Measurements from ENCODE around the gene MMD2.

The MMD2 gene

GRCh38 chr7:4943297-4943696, 15.7 kb downstream of the MMD2 start:
- Mint-ChIP-seq H3K27me3 (ENCODE audit: low read depth) (no peaks in the 10 kb centered on the region), H3K4me3 (no peak overlapping the region), H3K36me3 (ENCODE audit: low read depth) (no peaks in the 10 kb centered on the region), H3K4me1 (ENCODE audit: low read depth) (no peaks in the 10 kb centered on the region), H3K27ac (no peak overlapping the region), H3K9me3 (no peaks in the 10 kb centered on the region)
- no peak for DNase-seq (ENCODE audit: low spot score)

- Mint-ChIP-seq H3K4me1 (ENCODE audit: low read depth) (no peaks in the 10 kb centered on the region), H3K9me3 (no peaks in the 10 kb centered on the region), H3K36me3 (ENCODE audit: low read depth) (no peaks in the 10 kb centered on the region), H3K27me3 (ENCODE audit: low read depth) (no peaks in the 10 kb centered on the region), H3K27ac (no peak overlapping the region), H3K4me3 (no peak overlapping the region)
- DNase-seq (ENCODE audit: low spot score), result no peak
Measured at GRCh38 chr7:4939971-4940728, 18.8 kb downstream of the MMD2 start.

- Mint-ChIP-seq H3K4me1 (ENCODE audit: low read depth) (no peaks in the 10 kb centered on the region), H3K36me3 (ENCODE audit: low read depth) (no peaks in the 10 kb centered on the region), H3K4me3 (no peak overlapping the region), H3K9me3 (no peaks in the 10 kb centered on the region), H3K27ac (no peak overlapping the region), H3K27me3 (ENCODE audit: low read depth) (no peaks in the 10 kb centered on the region)
- no peak for DNase-seq (ENCODE audit: low spot score)
Measured at GRCh38 chr7:4937411-4937810, 21.6 kb downstream of the MMD2 start.

GRCh38 chr7:4934419-4935025, 24.5 kb downstream of the MMD2 start:
- H3K27me3 Mint-ChIP-seq (ENCODE audit: low read depth), result no peaks in the 10 kb centered on the region
- H3K9me3 Mint-ChIP-seq, result no peaks in the 10 kb centered on the region
- no peak overlapping the region for H3K4me3 Mint-ChIP-seq
- DNase-seq (ENCODE audit: low spot score), result no peak
- H3K27ac Mint-ChIP-seq, result no peak overlapping the region
- no peaks in the 10 kb centered on the region for H3K4me1 Mint-ChIP-seq (ENCODE audit: low read depth)
- H3K36me3 Mint-ChIP-seq (ENCODE audit: low read depth), result no peaks in the 10 kb centered on the region

- Mint-ChIP-seq H3K27ac (no peak overlapping the region), H3K4me1 (ENCODE audit: low read depth) (no peaks in the 10 kb centered on the region), H3K4me3 (no peak overlapping the region), H3K36me3 (ENCODE audit: low read depth) (no peaks in the 10 kb centered on the region), H3K27me3 (ENCODE audit: low read depth) (no peaks in the 10 kb centered on the region), H3K9me3 (no peaks in the 10 kb centered on the region)
- no peak for DNase-seq (ENCODE audit: low spot score)
Measured at GRCh38 chr7:4931943-4932342, 27.0 kb downstream of the MMD2 start.

GRCh38 chr7:4929005-4929404, 30.0 kb downstream of the MMD2 start:
- no peak overlapping the region for H3K27ac Mint-ChIP-seq
- no peaks in the 10 kb centered on the region for H3K36me3 Mint-ChIP-seq (ENCODE audit: low read depth)
- no peak overlapping the region for H3K4me3 Mint-ChIP-seq
- no peak for DNase-seq (ENCODE audit: low spot score)
- no peaks in the 10 kb centered on the region for H3K4me1 Mint-ChIP-seq (ENCODE audit: low read depth)
- no peaks in the 10 kb centered on the region for H3K27me3 Mint-ChIP-seq (ENCODE audit: low read depth)
- no peaks in the 10 kb centered on the region for H3K9me3 Mint-ChIP-seq

- no peak for DNase-seq (ENCODE audit: low spot score)
- Mint-ChIP-seq H3K9me3 (no peaks in the 10 kb centered on the region), H3K27ac (no peak overlapping the region), H3K27me3 (ENCODE audit: low read depth) (no peaks in the 10 kb centered on the region), H3K4me1 (ENCODE audit: low read depth) (no peaks in the 10 kb centered on the region), H3K36me3 (ENCODE audit: low read depth) (no peaks in the 10 kb centered on the region), H3K4me3 (no peak overlapping the region)
Measured at GRCh38 chr7:4928445-4928844, 30.5 kb downstream of the MMD2 start.

- peaks cover 4% of the 10 kb centered on the region for H3K9me3 Mint-ChIP-seq
- no peaks in the 10 kb centered on the region for H3K4me1 Mint-ChIP-seq (ENCODE audit: low read depth)
- H3K4me3 Mint-ChIP-seq, result no peak overlapping the region
- H3K27me3 Mint-ChIP-seq (ENCODE audit: low read depth), result no peaks in the 10 kb centered on the region
- no peak for DNase-seq (ENCODE audit: low spot score)
- no peak overlapping the region for H3K27ac Mint-ChIP-seq
- H3K36me3 Mint-ChIP-seq (ENCODE audit: low read depth), result no peaks in the 10 kb centered on the region
Measured at GRCh38 chr7:4919969-4920766, 38.8 kb downstream of the MMD2 start.

- Mint-ChIP-seq H3K36me3 (ENCODE audit: low read depth) (no peaks in the 10 kb centered on the region), H3K4me3 (no peak overlapping the region), H3K27ac (no peak overlapping the region), H3K9me3 (peaks cover 4% of the 10 kb centered on the region), H3K27me3 (ENCODE audit: low read depth) (no peaks in the 10 kb centered on the region), H3K4me1 (ENCODE audit: low read depth) (no peaks in the 10 kb centered on the region)
- no peak for DNase-seq (ENCODE audit: low spot score)
Measured at GRCh38 chr7:4916113-4916512, 42.9 kb downstream of the MMD2 start.

GRCh38 chr7:4911111-4911828, 47.7 kb downstream of the MMD2 start:
- DNase-seq (ENCODE audit: low spot score), result no peak
- no peak overlapping the region for H3K4me3 Mint-ChIP-seq
- H3K27me3 Mint-ChIP-seq (ENCODE audit: low read depth), result no peaks in the 10 kb centered on the region
- no peak overlapping the region for H3K27ac Mint-ChIP-seq
- H3K9me3 Mint-ChIP-seq, result no peaks in the 10 kb centered on the region
- H3K36me3 Mint-ChIP-seq (ENCODE audit: low read depth), result no peaks in the 10 kb centered on the region
- H3K4me1 Mint-ChIP-seq (ENCODE audit: low read depth), result no peaks in the 10 kb centered on the region

GRCh38 chr7:4906682-4907081, 52.3 kb downstream of the MMD2 start:
- H3K27me3 Mint-ChIP-seq (ENCODE audit: low read depth), result no peaks in the 10 kb centered on the region
- H3K4me1 Mint-ChIP-seq (ENCODE audit: low read depth), result no peaks in the 10 kb centered on the region
- H3K27ac Mint-ChIP-seq, result no peak overlapping the region

GRCh38 chr7:4905171-4905570, 53.8 kb downstream of the MMD2 start:
- Mint-ChIP-seq H3K9me3 (no peaks in the 10 kb centered on the region), H3K4me1 (ENCODE audit: low read depth) (no peaks in the 10 kb centered on the region), H3K27me3 (ENCODE audit: low read depth) (no peaks in the 10 kb centered on the region), H3K36me3 (ENCODE audit: low read depth) (no peaks in the 10 kb centered on the region), H3K4me3 (no peak overlapping the region), H3K27ac (no peak overlapping the region)
- no peak for DNase-seq (ENCODE audit: low spot score)

More at GRCh38 chr7:4906682-4907081, 52.3 kb downstream of the MMD2 start:
- Mint-ChIP-seq H3K4me3 (no peak overlapping the region), H3K9me3 (no peaks in the 10 kb centered on the region), H3K36me3 (ENCODE audit: low read depth) (no peaks in the 10 kb centered on the region)
- no peak for DNase-seq (ENCODE audit: low spot score)

GRCh38 chr7:4904346-4904745, 54.6 kb downstream of the MMD2 start:
- Mint-ChIP-seq H3K4me3 (no peak overlapping the region), H3K27ac (no peak overlapping the region), H3K36me3 (ENCODE audit: low read depth) (no peaks in the 10 kb centered on the region), H3K9me3 (no peaks in the 10 kb centered on the region), H3K27me3 (ENCODE audit: low read depth) (no peaks in the 10 kb centered on the region), H3K4me1 (ENCODE audit: low read depth) (no peaks in the 10 kb centered on the region)
- no peak for DNase-seq (ENCODE audit: low spot score)

GRCh38 chr7:4895766-4896165, 63.2 kb downstream of the MMD2 start:
- Mint-ChIP-seq H3K36me3 (ENCODE audit: low read depth) (no peaks in the 10 kb centered on the region), H3K4me3 (no peak overlapping the region), H3K27ac (no peak overlapping the region), H3K4me1 (ENCODE audit: low read depth) (no peaks in the 10 kb centered on the region), H3K27me3 (ENCODE audit: low read depth) (no peaks in the 10 kb centered on the region), H3K9me3 (no peaks in the 10 kb centered on the region)
- DNase-seq (ENCODE audit: low spot score), result no peak
